MM.1S (cell line): ENCODE measurements around the gene NTRK2.

Experiments used
- DNase-seq: peaks from one replicate; pipeline ENCODE4 v3.0.0-alpha.2; 2015
- H2AFZ ChIP-seq: fragments of 300-600 bp; sonication (generic); 2 replicates; pipeline ENCODE4 v1.6.0; 2016; ENCODE audit warnings: antibody characterized with exemption, low read length
- H3F3A ChIP-seq: fragments of 300-600 bp; sonication (generic); 2 replicates; pipeline ENCODE4 v1.6.1; 2016; ENCODE audit warnings: mild to moderate bottlenecking, antibody characterized with exemption, low read length, moderate library complexity, mixed read lengths; ENCODE audit not compliant: insufficient read depth
- H3K27ac ChIP-seq: fragments of 300-600 bp; sonication (generic); 2 replicates; pipeline ENCODE4 v1.5.1; 2016; ENCODE audit warnings: mild to moderate bottlenecking, low read length
- H3K27me3 ChIP-seq: fragments of 300-600 bp; sonication (generic); replicated peaks from 2 replicates; pipeline ENCODE4 v1.6.0; 2016; ENCODE audit warnings: low read length; ENCODE audit not compliant: insufficient read depth
- H3K36me3 ChIP-seq: fragments of 300-600 bp; sonication (generic); replicated peaks from 2 replicates; pipeline ENCODE4 v1.6.1; 2016; ENCODE audit warnings: mild to moderate bottlenecking, low read length, mixed read lengths; ENCODE audit not compliant: insufficient read depth
- H3K4me1 ChIP-seq: fragments of 300-600 bp; sonication (generic); 2 replicates; pipeline ENCODE4 v1.6.1; 2016; ENCODE audit warnings: low read length, mixed read lengths
- H3K4me2 ChIP-seq: fragments of 300-600 bp; sonication (generic); 2 replicates; pipeline ENCODE4 v1.6.0; 2016; ENCODE audit warnings: low read depth, low read length
- H3K4me3 ChIP-seq: fragments of 300-600 bp; sonication (generic); 2 replicates; pipeline ENCODE4 v1.5.1; 2016; ENCODE audit warnings: low read length, mixed read lengths
- H3K79me2 ChIP-seq: fragments of 300-600 bp; sonication (generic); 2 replicates; pipeline ENCODE4 v1.6.1; 2016; ENCODE audit warnings: mixed run types, low read length, mixed read lengths
- H3K9ac ChIP-seq: fragments of 300-600 bp; sonication (generic); 2 replicates; pipeline ENCODE4 v1.6.1; 2016; ENCODE audit warnings: low read length, mixed read lengths
- H3K9me2 ChIP-seq: fragments of 300-600 bp; sonication (generic); replicated peaks from 2 replicates; pipeline ENCODE4 v1.6.1; 2016; ENCODE audit warnings: mild to moderate bottlenecking, low read length, mixed read lengths; ENCODE audit not compliant: insufficient read depth
- H3K9me3 ChIP-seq: fragments of 300-600 bp; sonication (generic); replicated peaks from 2 replicates; pipeline ENCODE4 v1.6.1; 2016; ENCODE audit warnings: mild to moderate bottlenecking, low read length, mixed read lengths; ENCODE audit not compliant: insufficient read depth
- H4K20me1 ChIP-seq: fragments of 300-600 bp; sonication (generic); 2 replicates; pipeline ENCODE4 v1.6.1; 2016; ENCODE audit warnings: mild to moderate bottlenecking, low read length, moderate library complexity, mixed read lengths; ENCODE audit not compliant: insufficient read depth
- EZH2 ChIP-seq: fragments of 300-600 bp; sonication (generic); optimal IDR thresholded peaks from 2 replicates; pipeline ENCODE3; 2017; ENCODE audit warnings: low read depth, mild to moderate bottlenecking, antibody characterized with exemption, low read length, mixed read lengths
- EZH2phosphoT487 ChIP-seq: fragments of 300-600 bp; sonication (generic); IDR thresholded peaks from 2 replicates; pipeline ENCODE4 v1.6.1; 2018; ENCODE audit warnings: antibody characterized with exemption, low read length
- TF ChIP-seq, protein P1 (sequence below): fragments of 300-600 bp; sonication (generic); IDR thresholded peaks from 2 replicates; pipeline ENCODE4 v1.5.1; 2016; ENCODE audit warnings: antibody characterized with exemption, low read length, mixed read lengths

The NTRK2 gene

DNA sequence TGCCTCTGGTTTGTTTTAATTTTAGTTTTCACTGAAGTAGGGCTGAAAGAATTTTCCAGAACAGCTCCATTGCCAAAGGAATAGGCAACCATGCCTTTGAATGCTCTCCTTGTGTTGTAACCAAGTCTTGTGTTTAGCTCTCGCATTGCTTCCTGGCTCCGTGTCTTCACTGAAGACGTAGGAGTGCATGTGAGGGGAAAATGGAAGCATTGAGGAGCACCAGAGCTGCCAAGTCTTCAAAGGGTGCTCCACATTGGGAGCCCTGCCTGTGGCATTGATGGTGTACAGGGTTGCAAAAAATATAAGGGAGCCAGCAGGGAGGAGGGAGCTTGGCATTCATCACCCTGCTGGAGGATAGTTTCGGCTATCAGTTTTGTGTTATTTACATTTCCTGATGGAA lies 86.6 kb downstream of the NTRK2 start:
- no peak for TF ChIP-seq EZH2
- TF ChIP-seq, protein P1, sequence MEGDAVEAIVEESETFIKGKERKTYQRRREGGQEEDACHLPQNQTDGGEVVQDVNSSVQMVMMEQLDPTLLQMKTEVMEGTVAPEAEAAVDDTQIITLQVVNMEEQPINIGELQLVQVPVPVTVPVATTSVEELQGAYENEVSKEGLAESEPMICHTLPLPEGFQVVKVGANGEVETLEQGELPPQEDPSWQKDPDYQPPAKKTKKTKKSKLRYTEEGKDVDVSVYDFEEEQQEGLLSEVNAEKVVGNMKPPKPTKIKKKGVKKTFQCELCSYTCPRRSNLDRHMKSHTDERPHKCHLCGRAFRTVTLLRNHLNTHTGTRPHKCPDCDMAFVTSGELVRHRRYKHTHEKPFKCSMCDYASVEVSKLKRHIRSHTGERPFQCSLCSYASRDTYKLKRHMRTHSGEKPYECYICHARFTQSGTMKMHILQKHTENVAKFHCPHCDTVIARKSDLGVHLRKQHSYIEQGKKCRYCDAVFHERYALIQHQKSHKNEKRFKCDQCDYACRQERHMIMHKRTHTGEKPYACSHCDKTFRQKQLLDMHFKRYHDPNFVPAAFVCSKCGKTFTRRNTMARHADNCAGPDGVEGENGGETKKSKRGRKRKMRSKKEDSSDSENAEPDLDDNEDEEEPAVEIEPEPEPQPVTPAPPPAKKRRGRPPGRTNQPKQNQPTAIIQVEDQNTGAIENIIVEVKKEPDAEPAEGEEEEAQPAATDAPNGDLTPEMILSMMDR = no peak
- TF ChIP-seq EZH2phosphoT487 = no peak
- no peak overlapping the region for H3K27ac ChIP-seq
- H3K36me3 ChIP-seq = no peaks in the 10 kb centered on the region

DNA sequence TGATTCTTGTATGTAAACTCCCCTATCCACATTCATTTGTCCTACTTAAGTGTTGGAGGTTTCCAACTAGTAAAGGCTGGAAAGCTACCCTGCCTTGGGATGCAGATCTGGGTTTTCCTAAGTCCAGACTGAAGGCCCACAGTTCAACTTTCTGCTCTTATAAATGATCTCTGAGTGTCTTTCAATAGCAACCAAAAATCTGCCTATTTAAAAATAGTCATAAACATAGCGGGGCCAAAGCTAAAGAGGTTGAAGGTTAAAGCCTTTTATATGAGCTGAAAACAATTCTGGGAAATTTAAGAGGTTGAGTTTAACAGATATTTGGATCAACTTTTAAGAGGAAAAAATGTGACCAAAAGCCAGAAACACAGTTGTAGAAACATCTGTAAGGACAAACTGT lies 87.2 kb downstream of the NTRK2 start:
- Histone ChIP-seq H3K9me3 (no peaks in the 10 kb centered on the region), H3K27me3 (no peaks in the 10 kb centered on the region), H3K4me1 (peaks cover 27% of the 10 kb centered on the region), H2AFZ (no peak overlapping the region), H3K27ac (no peak overlapping the region), H3K4me3 (no peak overlapping the region), H3K79me2 (no peaks in the 10 kb centered on the region), H3K9ac (no peak overlapping the region), H3K4me2 (no peak overlapping the region), H4K20me1 (no peaks in the 10 kb centered on the region), H3K9me2 (no peaks in the 10 kb centered on the region), H3K36me3 (no peaks in the 10 kb centered on the region), H3F3A (peaks cover 18% of the 10 kb centered on the region)
- no peak for DNase-seq
- TF ChIP-seq, protein P1 = no peak
- no peak for TF ChIP-seq EZH2phosphoT487
- no peak for TF ChIP-seq EZH2

More for the DNA sequence above, 86.6 kb downstream of the NTRK2 start:
- H3K9me3 ChIP-seq = no peaks in the 10 kb centered on the region
- H3K79me2 ChIP-seq = no peaks in the 10 kb centered on the region
- DNase-seq = no peak
- H2AFZ ChIP-seq = no peak overlapping the region
- no peaks in the 10 kb centered on the region for H4K20me1 ChIP-seq
- peaks cover 21% of the 10 kb centered on the region for H3K4me1 ChIP-seq
- no peaks in the 10 kb centered on the region for H3K9me2 ChIP-seq
- no peak overlapping the region for H3K4me2 ChIP-seq
- H3K27me3 ChIP-seq = no peaks in the 10 kb centered on the region
- peaks cover 12% of the 10 kb centered on the region for H3F3A ChIP-seq
- H3K4me3 ChIP-seq = no peak overlapping the region
- no peak overlapping the region for H3K9ac ChIP-seq

DNA sequence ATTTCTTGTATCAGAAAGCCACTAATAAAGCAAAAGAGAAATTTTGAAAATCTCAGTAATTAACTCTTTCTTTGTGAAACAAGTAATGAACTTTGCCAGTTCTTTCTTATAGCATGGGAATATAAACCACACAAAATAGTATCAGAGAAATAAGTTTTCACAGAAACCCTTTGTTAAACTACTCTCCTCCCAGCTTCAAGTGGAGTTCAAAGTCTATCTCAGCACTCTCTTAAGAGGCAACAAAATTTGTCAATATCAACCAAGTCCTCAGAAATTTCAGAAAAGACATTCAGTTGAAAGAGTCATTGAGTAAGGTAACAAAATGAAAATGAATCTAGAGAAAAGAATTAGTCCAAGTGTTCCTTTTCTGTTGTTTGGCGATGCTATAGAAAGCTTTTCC lies 89.3 kb downstream of the NTRK2 start:
- DNase-seq = no peak
- TF ChIP-seq EZH2 (no peak), EZH2phosphoT487 (no peak)
- TF ChIP-seq, protein P1 = no peak
- H3K27ac ChIP-seq = no peak overlapping the region; the same call in 1 of the 2 replicates
- peak overlapping the region; percentile 11; the same call in 1 of the 2 replicates for H3K4me3 ChIP-seq
- no peaks in the 10 kb centered on the region for H3K9me2 ChIP-seq
- H3K4me1 ChIP-seq = peaks cover 31% of the 10 kb centered on the region
- H3K9me3 ChIP-seq = no peaks in the 10 kb centered on the region
- no peaks in the 10 kb centered on the region for H3K36me3 ChIP-seq
- no peak overlapping the region for H3K9ac ChIP-seq
- H3K79me2 ChIP-seq = no peaks in the 10 kb centered on the region
- H3F3A ChIP-seq = peaks cover 18% of the 10 kb centered on the region
- no peaks in the 10 kb centered on the region for H4K20me1 ChIP-seq
- H3K4me2 ChIP-seq = peak overlapping the region; percentile 46
- H3K27me3 ChIP-seq = no peaks in the 10 kb centered on the region
- no peak overlapping the region for H2AFZ ChIP-seq
